GM12891 (cell line): Measurements from ENCODE around the gene CDK6.

ENCODE experiments used
- PAX5 ChIP-seq: IDR thresholded peaks from 2 replicates; pipeline ENCODE4 v1.6.1; 2011; ENCODE audit warnings: low read length, moderate library complexity, mild to moderate bottlenecking; ENCODE audit not compliant: insufficient read depth, severe bottlenecking
- POLR2A ChIP-seq: IDR thresholded peaks from 2 replicates; pipeline ENCODE4 v1.6.1; 2011; ENCODE audit warnings: low read depth, low read length, control low read depth
- POLR2AphosphoS5 ChIP-seq: IDR thresholded peaks from 2 replicates; pipeline ENCODE4 v1.6.1; 2011; ENCODE audit warnings: low read depth, low read length, control low read depth
- POU2F2 ChIP-seq: IDR thresholded peaks from 2 replicates; pipeline ENCODE4 v1.6.1; 2011; ENCODE audit warnings: low read depth, mild to moderate bottlenecking, control low read depth, low read length, moderate library complexity
- SPI1 ChIP-seq: IDR thresholded peaks from 2 replicates; pipeline ENCODE4 v1.6.1; 2011; ENCODE audit warnings: low read depth, low read length, control low read depth
- TAF1 ChIP-seq: IDR thresholded peaks from 2 replicates; pipeline ENCODE4 v1.6.1; 2011; ENCODE audit warnings: low read depth, low read length, control low read depth

DNA sequence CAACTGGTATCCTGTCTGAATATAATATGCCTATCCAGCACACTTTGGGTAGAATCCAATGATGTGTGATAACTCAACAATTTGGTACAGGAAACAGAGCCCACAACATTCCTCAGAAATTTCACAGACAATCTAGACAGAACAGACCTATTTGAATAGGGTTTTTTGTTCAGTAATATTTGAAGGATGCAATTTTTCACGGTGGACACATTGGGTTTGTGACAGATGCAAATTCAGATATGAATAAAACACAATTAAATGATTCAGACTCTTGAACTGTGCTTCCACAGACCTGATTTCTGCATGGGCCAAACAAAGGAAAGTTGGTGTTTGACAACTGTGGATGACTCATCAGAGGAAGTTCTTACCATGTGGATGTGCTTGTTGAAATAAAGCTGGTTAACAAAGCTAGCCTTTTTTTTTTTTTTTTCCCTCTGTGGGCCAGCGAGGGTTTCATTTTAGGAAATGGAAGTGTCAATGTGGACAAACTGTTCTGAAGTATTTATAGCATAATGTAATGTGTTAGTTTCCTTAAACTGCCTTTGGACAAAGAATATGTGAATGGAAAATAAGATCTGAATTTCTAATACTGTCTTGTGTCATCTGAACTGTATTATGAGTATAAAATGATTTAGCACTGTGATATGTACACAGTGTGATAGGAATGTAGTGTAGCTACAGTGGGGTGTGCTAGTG, 203.0 kb downstream of the CDK6 start:
- no peak for TF ChIP-seq POLR2A
- no peak for TF ChIP-seq TAF1
- no peak for TF ChIP-seq POLR2AphosphoS5
- no peak for TF ChIP-seq PAX5
- TF ChIP-seq SPI1, result 0 out of 2 replicates have a peak, but pooled peaks have one; percentile 7
- TF ChIP-seq POU2F2, result no peak
